GM19240 (cell line): ENCODE data around the gene ADCYAP1R1.
A peak's percentile ranks its signal among the peaks of the same experiment; 100 is the strongest.

ENCODE experiments used
- DNase-seq: peaks from one replicate; pipeline ENCODE4 v3.0.0; 2011; ENCODE audit warnings: low spot score; ENCODE audit not compliant: insufficient read length

ADCYAP1R1 gene

DNA sequence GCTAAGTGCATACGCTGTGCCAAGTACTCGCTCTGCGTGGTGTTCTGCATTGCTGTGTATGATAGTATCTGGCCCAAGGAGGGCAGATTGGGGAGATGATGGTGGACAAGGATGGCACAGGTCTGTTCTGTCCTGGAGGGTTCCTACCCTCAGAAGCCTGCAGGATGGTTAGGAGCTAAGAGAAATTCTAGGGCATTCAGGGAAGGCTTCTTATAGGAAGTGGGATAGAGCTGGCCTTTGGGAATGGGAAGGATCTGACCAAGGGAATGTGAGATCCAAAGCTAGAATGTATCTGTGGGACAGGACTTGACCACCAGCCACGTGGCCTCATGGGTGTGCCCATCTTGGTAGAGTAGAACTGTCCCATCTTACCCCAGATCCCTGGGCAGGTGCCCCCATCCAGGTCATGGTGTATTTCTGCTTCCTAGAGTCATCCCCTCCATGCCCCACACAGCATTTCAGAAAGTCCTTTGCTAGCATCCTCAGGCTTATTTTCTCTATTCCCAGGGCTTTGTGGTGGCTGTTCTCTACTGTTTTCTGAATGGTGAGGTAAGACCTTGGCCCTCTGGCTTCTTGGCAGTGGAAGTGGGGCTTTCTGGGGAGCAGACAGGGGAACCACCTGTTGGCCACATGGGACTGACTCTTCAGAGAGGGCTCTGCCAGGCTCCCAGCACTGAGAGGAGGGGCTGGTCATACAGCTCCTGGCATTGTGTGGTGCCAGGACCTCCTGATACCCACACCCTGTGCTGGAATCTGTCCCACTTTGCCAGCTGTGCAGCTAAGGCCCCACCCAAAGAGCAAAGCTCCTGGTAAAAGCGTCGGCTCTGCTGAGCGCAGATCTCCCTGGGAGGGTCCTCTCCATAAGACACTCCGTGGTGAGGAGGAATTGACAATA, 52.5 kb downstream of the ADCYAP1R1 start:
- DNase-seq, result no peak

DNA sequence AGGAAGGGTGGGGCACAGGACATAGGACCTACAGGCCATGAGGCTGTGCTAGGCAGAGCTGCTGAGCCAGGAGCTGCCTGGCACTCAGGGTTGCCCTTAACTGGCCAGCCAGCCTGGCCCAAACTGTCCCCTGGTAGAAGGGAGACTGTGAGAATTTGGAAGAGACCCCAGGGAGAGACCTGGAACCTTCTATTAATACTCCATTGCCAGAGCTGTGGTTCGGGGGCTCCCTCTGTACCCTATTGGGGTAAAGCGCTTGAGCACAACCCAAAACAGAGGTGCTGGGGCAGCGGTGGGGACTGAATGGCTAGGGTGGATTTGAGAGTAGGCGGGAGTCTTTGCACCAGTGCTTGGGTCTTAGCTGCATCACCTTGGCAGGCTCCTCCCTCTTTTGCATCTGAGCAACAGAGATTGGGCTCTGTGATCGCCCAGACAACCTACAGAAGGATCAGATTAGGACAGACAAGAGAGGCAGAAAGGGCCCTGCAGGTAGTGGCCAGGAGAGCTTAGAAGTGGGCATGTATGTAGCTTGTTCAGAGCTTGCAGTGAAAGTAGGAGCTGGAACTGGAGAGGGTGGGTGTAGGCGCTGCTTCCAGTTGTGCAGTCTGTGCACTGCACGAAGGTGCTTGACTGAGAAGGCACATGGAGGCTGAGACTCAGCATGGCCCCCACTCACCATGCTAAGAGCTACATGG, 53.3 kb downstream of the ADCYAP1R1 start:
- no peak for DNase-seq

- no peak for DNase-seq
Observed at GRCh38 chr7:31106303-31107105, 54.4 kb downstream of the ADCYAP1R1 start.

DNA sequence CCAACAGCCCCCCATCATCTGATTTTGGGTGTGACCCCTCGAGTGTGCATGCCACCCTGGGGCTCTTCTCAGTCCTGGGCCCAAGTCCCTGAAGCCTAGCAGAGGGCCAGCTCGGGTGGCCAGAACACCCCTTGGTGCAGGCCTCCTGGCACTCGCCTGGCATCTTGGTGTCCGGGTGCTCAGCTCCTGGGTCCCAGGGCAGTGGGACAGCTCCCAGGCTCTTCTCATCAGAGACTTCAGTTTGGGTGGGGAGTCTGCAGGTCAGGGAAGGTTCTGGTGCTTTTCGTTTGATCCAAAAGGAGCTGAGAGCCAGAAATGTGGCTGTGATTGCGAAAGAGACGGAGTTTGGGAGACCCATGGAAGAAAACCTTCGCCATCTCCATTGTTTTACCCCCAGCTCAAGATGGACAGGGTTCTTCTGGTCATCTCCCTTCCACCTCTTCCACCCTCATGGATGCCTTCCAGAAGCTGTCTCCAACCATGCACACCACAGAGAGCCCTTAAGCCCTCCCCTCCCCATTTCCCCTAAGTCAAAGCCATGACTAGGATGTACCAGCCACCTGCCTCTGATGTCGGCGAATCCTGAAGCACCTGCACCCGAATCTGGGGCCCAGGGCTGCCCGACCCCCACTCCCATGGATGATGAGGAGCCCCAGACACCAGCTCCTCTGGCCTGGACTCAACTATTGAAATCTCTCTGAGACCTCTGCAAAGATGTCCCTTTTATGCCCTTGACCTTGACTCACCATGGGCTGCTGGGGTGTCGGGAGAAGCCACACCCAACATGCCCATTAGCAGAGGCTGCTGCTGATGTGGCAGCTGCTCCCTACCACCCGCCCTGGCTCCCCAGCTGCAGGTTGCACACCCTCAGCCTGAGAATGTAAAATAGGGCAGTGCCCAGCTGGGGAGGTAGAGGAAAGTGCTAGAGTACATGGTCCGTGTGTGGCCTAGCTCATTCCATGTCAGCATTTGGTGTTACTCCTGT, 55.3 kb downstream of the ADCYAP1R1 start:
- DNase-seq, result no peak

GRCh38 chr7:31108097-31108657, 56.1 kb downstream of the ADCYAP1R1 start:
- no peak for DNase-seq

GRCh38 chr7:31109751-31110150, 57.6 kb downstream of the ADCYAP1R1 start:
- DNase-seq, result no peak

DNA sequence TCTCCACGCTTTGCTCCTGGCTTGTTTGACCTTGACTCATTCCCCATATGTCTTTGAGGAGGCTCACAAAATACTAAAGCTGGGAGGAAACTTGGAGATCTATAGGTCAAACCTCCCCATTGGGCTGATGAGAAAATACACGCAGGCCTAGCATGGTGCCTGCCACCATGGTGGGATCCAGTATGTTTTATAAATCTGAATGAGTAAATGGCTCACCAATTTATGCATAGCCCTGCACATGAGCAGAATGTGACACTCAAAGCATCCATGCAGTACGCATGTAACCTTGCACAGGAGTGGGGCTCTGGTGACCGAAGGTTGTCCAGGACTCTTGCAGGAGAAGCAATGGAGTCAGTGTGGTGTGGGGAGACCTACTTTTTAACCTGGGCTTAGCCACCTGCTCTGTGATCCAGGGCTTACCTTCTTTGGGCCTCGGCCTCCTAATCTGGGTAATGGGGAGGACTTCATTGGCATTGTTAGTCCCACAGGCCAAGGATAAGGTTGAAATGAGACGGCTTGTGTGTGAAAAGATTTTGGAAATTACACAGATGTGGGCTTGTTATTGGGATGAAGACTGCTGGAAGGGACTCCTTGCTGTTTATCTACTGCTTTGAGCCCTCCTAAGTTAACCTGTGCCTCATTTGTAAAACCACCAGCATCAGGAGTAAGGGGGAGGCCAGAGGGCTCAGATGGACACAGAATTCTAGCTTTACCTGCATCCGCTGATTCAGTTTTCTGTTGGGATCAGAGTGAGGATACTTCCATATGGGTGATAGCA, 58.4 kb downstream of the ADCYAP1R1 start:
- no peak for DNase-seq

- no peak for DNase-seq
Observed at GRCh38 chr7:31111109-31111451, 59.0 kb downstream of the ADCYAP1R1 start.

DNA sequence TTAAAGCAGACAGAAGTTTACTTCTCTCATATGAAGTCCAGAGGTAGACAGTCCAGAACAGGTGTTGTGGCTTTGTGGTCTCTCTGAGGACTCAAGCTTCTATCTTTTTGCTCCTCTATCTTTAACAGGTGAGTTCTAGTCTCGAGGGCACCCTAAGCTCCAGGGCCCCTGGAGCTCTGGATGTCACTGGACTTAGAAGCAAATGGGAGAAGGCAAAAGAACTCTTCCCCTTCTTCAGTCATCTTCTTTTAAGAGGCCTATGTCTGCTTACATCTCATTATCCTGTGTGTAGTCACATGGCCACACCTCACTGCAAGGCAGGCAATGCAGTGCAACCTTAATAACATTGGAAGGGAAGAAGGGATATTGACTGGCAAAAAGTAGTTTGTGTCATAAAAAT, 61.6 kb downstream of the ADCYAP1R1 start:
- DNase-seq, result no peak

GRCh38 chr7:31114593-31115343, 62.7 kb downstream of the ADCYAP1R1 start:
- DNase-seq, result no peak

DNA sequence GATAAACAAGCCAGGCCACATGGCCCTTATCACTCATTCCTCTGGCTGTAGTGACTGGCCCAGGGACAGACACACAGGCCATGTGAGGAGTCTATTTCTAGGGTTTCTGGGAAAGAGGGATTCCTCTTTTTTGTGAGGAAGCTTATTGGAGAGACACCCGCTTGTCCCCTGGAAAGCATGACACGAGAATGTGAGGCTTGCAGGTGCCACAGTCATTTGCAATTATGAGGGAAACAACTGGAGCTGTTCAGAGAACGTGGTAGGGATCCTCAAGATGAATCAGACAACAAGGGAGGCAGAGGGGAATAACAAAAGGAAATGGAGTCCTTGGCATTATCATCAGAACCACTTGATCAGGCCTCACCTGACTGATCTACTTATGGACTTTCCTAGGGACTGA, 64.5 kb downstream of the ADCYAP1R1 start:
- no peak for DNase-seq

- DNase-seq, result no peak
Observed at GRCh38 chr7:31119249-31119648, 67.1 kb downstream of the ADCYAP1R1 start.

DNA sequence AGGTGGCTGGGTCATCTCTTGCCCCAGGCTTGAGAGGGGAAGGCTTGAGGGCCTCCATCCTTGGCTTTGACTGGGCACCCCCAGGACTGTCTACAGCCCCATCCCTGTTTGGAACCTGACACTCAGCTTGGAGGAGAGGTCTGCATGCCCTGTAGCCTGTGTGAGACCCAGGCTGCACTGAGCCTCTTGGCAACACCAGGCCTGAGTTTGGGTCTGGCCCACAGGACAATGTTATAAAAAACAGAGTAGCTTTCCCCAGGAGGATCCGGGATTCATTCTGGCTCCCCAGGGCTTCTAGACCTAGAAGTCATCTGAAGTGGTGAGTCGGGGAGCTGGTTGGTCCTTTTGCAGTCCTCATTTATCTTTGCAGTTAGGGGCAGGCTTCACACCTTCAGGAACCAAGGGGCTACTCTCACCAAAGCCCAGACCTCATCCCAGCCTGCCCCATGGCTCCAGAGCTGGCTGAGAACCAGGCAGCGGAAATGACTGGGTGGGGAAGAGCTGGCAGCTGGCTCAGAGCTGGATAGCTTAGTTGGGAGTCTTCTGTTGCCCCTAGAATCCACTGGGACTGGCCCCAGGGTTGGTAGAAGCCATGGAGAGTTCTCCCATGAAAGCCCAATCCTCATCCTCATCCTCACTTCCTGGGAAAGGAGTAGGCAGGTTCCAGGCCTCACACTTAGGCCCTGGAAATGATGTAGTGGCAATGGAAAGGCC, 68.8 kb downstream of the ADCYAP1R1 start:
- DNase-seq, result no peak

DNA sequence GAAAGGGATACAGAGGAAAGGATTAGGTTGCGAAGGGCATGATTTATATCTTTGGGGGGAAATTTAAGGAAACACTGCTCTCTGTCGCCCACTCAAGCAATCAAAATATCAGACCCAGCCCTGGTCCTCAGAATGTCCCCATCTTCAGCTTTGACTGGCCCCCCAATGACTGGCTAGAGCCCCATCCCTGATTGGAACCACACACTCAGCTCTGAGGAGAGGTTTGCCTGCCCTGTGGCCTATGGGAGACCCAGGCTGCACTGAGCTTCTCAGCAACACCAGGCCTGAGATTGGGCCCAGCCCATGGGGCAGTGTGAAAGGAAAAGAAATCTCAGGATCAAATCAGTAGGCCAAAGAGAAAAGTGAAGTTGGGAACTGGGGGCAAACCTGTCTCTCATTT, 69.5 kb downstream of the ADCYAP1R1 start:
- DNase-seq, result no peak

- peak; percentile 15 for DNase-seq
Observed at GRCh38 chr7:31122649-31123058, 70.5 kb downstream of the ADCYAP1R1 start.

GRCh38 chr7:31123321-31123720, 71.2 kb downstream of the ADCYAP1R1 start:
- DNase-seq, result no peak

GRCh38 chr7:31123726-31124125, 71.6 kb downstream of the ADCYAP1R1 start:
- no peak for DNase-seq

- no peak for DNase-seq
Observed at GRCh38 chr7:31125171-31125570, 73.1 kb downstream of the ADCYAP1R1 start.
